Measurements from ENCODE around the gene AP1S2.

Gene AP1S2

GRCh38 chrX:15856636-15857035 lies 2.0 kb upstream of the AP1S2 start:
- no peak for TF ChIP-seq CTCF (IDR thresholded peaks at IDR 0.05; ENCODE audit: insufficient read depth, low read length, poor library complexity, severe bottlenecking)
- TF ChIP-seq EZH2phosphoT487 (conservative IDR thresholded peaks at IDR 0.05; ENCODE audit: low read length), result no peak
- H3K79me2 ChIP-seq (ENCODE audit: insufficient read depth, low read length), result peaks cover 20% of the 10 kb centered on the region
- peak overlapping the region; percentile 98 for H3K4me2 ChIP-seq (ENCODE audit: low read depth, low read length, poor library complexity, severe bottlenecking)
- peak overlapping the region; percentile 95 for H3K27ac ChIP-seq (ENCODE audit: low read depth, low read length)
- peak overlapping the region; percentile 92 for H3K9ac ChIP-seq (ENCODE audit: low read length)
- no peaks in the 10 kb centered on the region for H3K9me3 ChIP-seq (ENCODE audit: insufficient read depth, low read length)
- H3F3A ChIP-seq (ENCODE audit: insufficient read depth), result peaks cover 15% of the 10 kb centered on the region
- 0 out of 2 replicates have a peak, but pooled peaks cover under 1% of the 10 kb centered on the region for H3K36me3 ChIP-seq (ENCODE audit: low read length)
- no peaks in the 10 kb centered on the region for H3K9me2 ChIP-seq (replicated peaks; ENCODE audit: insufficient read depth, low read length)
- H3K27me3 ChIP-seq (ENCODE audit: low read length), result no peaks in the 10 kb centered on the region
- peak overlapping the region; percentile 55 for H3K4me3 ChIP-seq (ENCODE audit: insufficient read depth, low read length, poor library complexity, severe bottlenecking)
- no peaks in the 10 kb centered on the region for H4K20me1 ChIP-seq (ENCODE audit: low read depth, low read length)
- H2AFZ ChIP-seq (ENCODE audit: low read depth, low read length, severe bottlenecking), result peak overlapping the region; percentile 99

GRCh38 chrX:15856222-15856587 lies 1.6 kb upstream of the AP1S2 start:
- H3F3A ChIP-seq (ENCODE audit: insufficient read depth), result peaks cover 15% of the 10 kb centered on the region
- H3K4me2 ChIP-seq (ENCODE audit: low read depth, low read length, poor library complexity, severe bottlenecking), result peak overlapping the region; percentile 98
- H3K9ac ChIP-seq (ENCODE audit: low read length), result peak overlapping the region; percentile 92
- TF ChIP-seq CTCF (IDR thresholded peaks at IDR 0.05; ENCODE audit: insufficient read depth, low read length, poor library complexity, severe bottlenecking), result no peak
- no peak for TF ChIP-seq EZH2phosphoT487 (conservative IDR thresholded peaks at IDR 0.05; ENCODE audit: low read length)
- H2AFZ ChIP-seq (ENCODE audit: low read depth, low read length, severe bottlenecking), result peak overlapping the region; percentile 99
- peak overlapping the region; percentile 95 for H3K27ac ChIP-seq (ENCODE audit: low read depth, low read length)
- no peaks in the 10 kb centered on the region for H3K27me3 ChIP-seq (ENCODE audit: low read length)
- H3K79me2 ChIP-seq (ENCODE audit: insufficient read depth, low read length), result peaks cover 23% of the 10 kb centered on the region
- 0 out of 2 replicates have a peak, but pooled peaks cover 5% of the 10 kb centered on the region for H3K36me3 ChIP-seq (ENCODE audit: low read length)
- no peaks in the 10 kb centered on the region for H4K20me1 ChIP-seq (ENCODE audit: low read depth, low read length)
- H3K9me3 ChIP-seq (ENCODE audit: insufficient read depth, low read length), result no peaks in the 10 kb centered on the region
- peak overlapping the region; percentile 55 for H3K4me3 ChIP-seq (ENCODE audit: insufficient read depth, low read length, poor library complexity, severe bottlenecking)
- H3K9me2 ChIP-seq (replicated peaks; ENCODE audit: insufficient read depth, low read length), result no peaks in the 10 kb centered on the region

GRCh38 chrX:15855568-15856221 lies 1.1 kb upstream of the AP1S2 start:
- Histone ChIP-seq H3K9me2 (replicated peaks; ENCODE audit: insufficient read depth, low read length) (no peaks in the 10 kb centered on the region), H3K79me2 (ENCODE audit: insufficient read depth, low read length) (peaks cover 28% of the 10 kb centered on the region), H3K27me3 (ENCODE audit: low read length) (no peaks in the 10 kb centered on the region), H3K9ac (ENCODE audit: low read length) (peak overlapping the region; percentile 92), H3K27ac (ENCODE audit: low read depth, low read length) (peak overlapping the region; percentile 95), H3K4me2 (ENCODE audit: low read depth, low read length, poor library complexity, severe bottlenecking) (peak overlapping the region; percentile 98), H4K20me1 (ENCODE audit: low read depth, low read length) (no peaks in the 10 kb centered on the region), H2AFZ (ENCODE audit: low read depth, low read length, severe bottlenecking) (peak overlapping the region; percentile 99), H3K36me3 (ENCODE audit: low read length) (0 out of 2 replicates have a peak, but pooled peaks cover 5% of the 10 kb centered on the region), H3F3A (ENCODE audit: insufficient read depth) (peaks cover 15% of the 10 kb centered on the region), H3K4me3 (ENCODE audit: insufficient read depth, low read length, poor library complexity, severe bottlenecking) (peak overlapping the region; percentile 55), H3K9me3 (ENCODE audit: insufficient read depth, low read length) (no peaks in the 10 kb centered on the region)
- TF ChIP-seq CTCF (IDR thresholded peaks at IDR 0.05; ENCODE audit: insufficient read depth, low read length, poor library complexity, severe bottlenecking) (no peak), EZH2phosphoT487 (conservative IDR thresholded peaks at IDR 0.05; ENCODE audit: low read length) (no peak)
